ENCODE results near the gene GDPD5.

- TF ChIP-seq CTCF (IDR thresholded peaks at IDR 0.05; ENCODE audit: low read depth, low read length, poor library complexity, severe bottlenecking) (no peak), EZH2phosphoT487 (IDR thresholded peaks at IDR 0.05; ENCODE audit: borderline replicate concordance, low read length) (no peak)
These were observed 40.4 kb upstream of the GDPD5 start for GRCh38 chr11:75565916-75566762.

Data from DOHH2 (cell line).